Astrocyte of the spinal cord (primary cell): ENCODE measurements around the gene SMOC1.

Experiments
- DNase-seq: peaks from one replicate; pipeline ENCODE4 v3.0.0; 2011; ENCODE audit warnings: low read depth, low spot score
- H3K4me3 ChIP-seq: 2 replicates; pipeline ENCODE4 v1.5.1; 2011; ENCODE audit warnings: low read depth, mild to moderate bottlenecking, low read length, moderate library complexity
- CTCF ChIP-seq: IDR thresholded peaks from 2 replicates; pipeline ENCODE4 v1.5.1; 2012; ENCODE audit warnings: low read depth, mild to moderate bottlenecking, low read length, inconsistent platforms
- in situ Hi-C: cut with HindIII; loops from 2 replicates; pipeline ENCODE4 v1.10.0; 2017; ENCODE audit warnings: low sequenced_read_pairs

The SMOC1 gene

DNA sequence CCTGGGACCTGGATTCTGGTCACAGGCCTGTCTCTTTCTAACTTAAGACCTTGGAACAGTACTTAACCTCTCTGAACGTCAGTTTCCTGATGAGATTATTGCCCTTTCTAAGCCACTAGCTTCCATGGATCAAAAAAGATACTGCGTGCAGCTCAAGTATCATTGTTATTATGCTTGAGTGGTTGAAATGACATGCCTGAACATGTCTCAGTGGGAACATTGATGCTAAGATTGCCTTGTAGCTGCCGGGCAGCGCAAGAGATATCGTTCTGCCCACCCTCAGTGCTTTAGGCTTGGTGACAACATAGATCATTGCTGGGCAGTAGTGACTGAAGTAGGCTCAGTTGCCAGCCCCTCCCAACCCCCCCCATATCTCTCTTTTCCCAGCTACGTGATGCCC is 131.9 kb downstream of the SMOC1 start:
- DNase-seq = no peak
- TF ChIP-seq CTCF = no peak
- H3K4me3 ChIP-seq = no peak overlapping the region
- in situ Hi-C loops = no loop called here

GRCh38 chr14:70011708-70012107 is 132.5 kb downstream of the SMOC1 start:
- in situ Hi-C loops = no loop called here
- no peak overlapping the region for H3K4me3 ChIP-seq
- TF ChIP-seq CTCF = no peak
- DNase-seq = no peak

DNA sequence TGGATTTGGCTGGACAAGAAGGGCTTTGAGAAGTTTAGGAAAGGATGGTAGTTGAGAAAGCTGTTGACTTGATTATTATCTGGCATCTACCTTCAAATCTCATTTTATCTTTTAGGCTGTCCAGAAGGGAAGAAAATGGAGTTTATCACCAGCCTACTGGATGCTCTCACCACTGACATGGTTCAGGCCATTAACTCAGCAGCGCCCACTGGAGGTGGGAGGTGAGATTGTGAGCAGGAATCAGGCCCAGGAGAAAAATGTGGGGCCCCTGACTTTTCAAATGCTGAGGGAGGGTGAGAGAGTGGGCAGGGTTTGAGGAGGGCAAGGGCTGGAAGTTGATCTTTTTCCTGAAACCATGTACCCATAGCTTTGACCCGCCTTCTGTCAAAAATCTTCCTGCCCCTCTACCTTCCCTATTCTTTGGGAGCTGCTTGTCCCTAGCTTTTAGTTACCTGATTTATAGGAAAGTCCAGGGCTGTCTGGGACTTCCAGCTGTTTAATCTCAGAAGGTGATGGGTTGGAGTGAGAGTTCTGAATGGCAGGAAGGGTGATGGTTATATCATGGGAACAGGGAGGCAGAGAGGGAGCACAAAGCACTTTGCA is 134.2 kb downstream of the SMOC1 start:
- TF ChIP-seq CTCF = peak; percentile 75
- in situ Hi-C loops = no loop called here
- H3K4me3 ChIP-seq = no peak overlapping the region
- no peak for DNase-seq

DNA sequence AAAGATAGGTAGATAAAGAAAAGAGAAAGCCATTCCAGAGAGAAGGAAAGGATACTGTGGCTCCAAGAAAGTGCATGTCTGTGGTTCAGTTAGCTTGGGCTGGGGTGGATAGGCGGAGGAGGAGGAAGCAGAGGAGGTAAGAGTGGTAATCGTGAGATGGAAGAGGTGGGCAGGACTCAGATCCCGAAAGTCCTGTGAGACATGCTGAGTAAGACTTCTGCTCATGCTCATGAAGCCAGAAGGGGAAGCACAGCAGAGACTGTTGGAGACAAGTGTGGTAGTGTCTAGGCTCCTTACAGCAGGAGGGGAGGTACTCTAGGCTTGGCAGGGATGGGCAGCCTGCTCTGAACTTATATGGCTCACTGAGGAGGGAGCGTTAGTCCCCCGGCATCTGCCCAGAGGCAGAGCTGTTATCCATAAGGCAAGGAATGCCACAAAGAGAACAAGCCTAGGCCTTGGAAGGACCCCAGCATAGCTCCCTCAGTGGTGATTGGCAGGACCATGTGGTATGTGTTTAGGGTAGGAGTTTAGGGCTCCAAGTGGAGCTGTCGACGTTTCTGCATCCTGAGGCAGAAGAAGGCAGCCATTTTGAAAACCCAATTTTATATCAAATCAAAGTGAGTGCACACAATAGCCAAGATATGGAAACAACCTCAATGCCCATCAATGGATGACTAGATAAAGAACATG is 135.3 kb downstream of the SMOC1 start:
- H3K4me3 ChIP-seq = no peak overlapping the region
- no peak for DNase-seq
- TF ChIP-seq CTCF = no peak
- in situ Hi-C loops = no loop called here

- no peak for TF ChIP-seq CTCF
- no peak for DNase-seq
- in situ Hi-C loops = no loop called here
- no peak overlapping the region for H3K4me3 ChIP-seq
Observed at GRCh38 chr14:70018230-70018629, 139.0 kb downstream of the SMOC1 start.

- DNase-seq = peak; percentile 83
- in situ Hi-C loops = no loop called here
- TF ChIP-seq CTCF = no peak
- H3K4me3 ChIP-seq = no peak overlapping the region
Observed at GRCh38 chr14:70018713-70019211, 139.5 kb downstream of the SMOC1 start.
